Calu3 (cell line): ENCODE measurements around the gene RHBDF1. TPM values are rescaled to one million over a fixed set of nuclear protein-coding genes. Genes with fewer than 3 reads are reported as not detected.

ENCODE experiments used
- BruUV-seq: library from RNA; stranded (reverse); fragments of 400-500 nt; replicated peaks from 2 replicates; lab custom pipeline; 2021; lab: Mats Ljungman, UMichigan
- CTCF ChIA-PET: fragments of 300-600 bp; sonication (Branson Sonifier 250); formaldehyde crosslinking; loops from one replicate; lab custom pipeline; 2022; ENCODE audit warnings: antibody characterized with exemption; lab: Charles Lee
- DNase-seq: peaks from one replicate; pipeline ENCODE4 v3.0.0; 2022
- H3K27ac Mint-ChIP-seq: one replicate; pipeline ENCODE4 v1.8.0; 2022; ENCODE audit warnings: mixed read lengths; ENCODE audit not compliant: unreplicated experiment
- H3K27me3 Mint-ChIP-seq: one replicate; pipeline ENCODE4 v1.8.0; 2022; ENCODE audit warnings: mixed read lengths; ENCODE audit not compliant: unreplicated experiment
- H3K36me3 Mint-ChIP-seq: one replicate; pipeline ENCODE4 v1.8.0; 2022; ENCODE audit warnings: mild to moderate bottlenecking, moderate library complexity, mixed read lengths; ENCODE audit not compliant: insufficient read depth, unreplicated experiment
- H3K4me1 Mint-ChIP-seq: one replicate; pipeline ENCODE4 v1.8.0; 2022; ENCODE audit warnings: mild to moderate bottlenecking, low read depth, mixed read lengths; ENCODE audit not compliant: unreplicated experiment
- H3K4me3 Mint-ChIP-seq: one replicate; pipeline ENCODE4 v1.8.0; 2022; ENCODE audit warnings: mild to moderate bottlenecking, low read depth, moderate library complexity, mixed read lengths; ENCODE audit not compliant: unreplicated experiment
- H3K9me3 Mint-ChIP-seq: one replicate; pipeline ENCODE4 v1.8.0; 2022; ENCODE audit warnings: low read depth, mixed read lengths; ENCODE audit not compliant: unreplicated experiment
- intact Hi-C: fragments of 100-400 bp; cut with micrococcal nuclease; formaldehyde crosslinking; loops from one replicate; pipeline ENCODE4 v1.10.0; 2022; ENCODE audit not compliant: unreplicated experiment
- total RNA-seq: library from RNA; stranded (reverse); gene quantifications from 2 replicates; pipeline ENCODE4 v1.2.3, GENCODE V29; 2022
- TF ChIP-seq, protein P1 (sequence below): fragments of 200-600 bp; IDR thresholded peaks from one replicate; pipeline ENCODE4 v1.8.0; 2022; ENCODE audit warnings: antibody characterized with exemption; ENCODE audit not compliant: unreplicated experiment

Gene RHBDF1
- total RNA-seq, 1 experiment from 2014 or later = 60.2 TPM

GRCh38 chr16:45454-45853 lies 27.0 kb downstream of the RHBDF1 start:
- CTCF ChIA-PET = no interaction called here
- Mint-ChIP-seq H3K4me1 (peaks cover 8% of the 10 kb centered on the region), H3K27me3 (no peaks in the 10 kb centered on the region), H3K27ac (no peak overlapping the region), H3K9me3 (no peaks in the 10 kb centered on the region), H3K36me3 (peaks cover 57% of the 10 kb centered on the region), H3K4me3 (no peak overlapping the region)
- BruUV-seq = no TSS peak
- TF ChIP-seq, protein P1, sequence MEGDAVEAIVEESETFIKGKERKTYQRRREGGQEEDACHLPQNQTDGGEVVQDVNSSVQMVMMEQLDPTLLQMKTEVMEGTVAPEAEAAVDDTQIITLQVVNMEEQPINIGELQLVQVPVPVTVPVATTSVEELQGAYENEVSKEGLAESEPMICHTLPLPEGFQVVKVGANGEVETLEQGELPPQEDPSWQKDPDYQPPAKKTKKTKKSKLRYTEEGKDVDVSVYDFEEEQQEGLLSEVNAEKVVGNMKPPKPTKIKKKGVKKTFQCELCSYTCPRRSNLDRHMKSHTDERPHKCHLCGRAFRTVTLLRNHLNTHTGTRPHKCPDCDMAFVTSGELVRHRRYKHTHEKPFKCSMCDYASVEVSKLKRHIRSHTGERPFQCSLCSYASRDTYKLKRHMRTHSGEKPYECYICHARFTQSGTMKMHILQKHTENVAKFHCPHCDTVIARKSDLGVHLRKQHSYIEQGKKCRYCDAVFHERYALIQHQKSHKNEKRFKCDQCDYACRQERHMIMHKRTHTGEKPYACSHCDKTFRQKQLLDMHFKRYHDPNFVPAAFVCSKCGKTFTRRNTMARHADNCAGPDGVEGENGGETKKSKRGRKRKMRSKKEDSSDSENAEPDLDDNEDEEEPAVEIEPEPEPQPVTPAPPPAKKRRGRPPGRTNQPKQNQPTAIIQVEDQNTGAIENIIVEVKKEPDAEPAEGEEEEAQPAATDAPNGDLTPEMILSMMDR = no peak
- DNase-seq = no peak
- intact Hi-C loops = no loop called here

DNA sequence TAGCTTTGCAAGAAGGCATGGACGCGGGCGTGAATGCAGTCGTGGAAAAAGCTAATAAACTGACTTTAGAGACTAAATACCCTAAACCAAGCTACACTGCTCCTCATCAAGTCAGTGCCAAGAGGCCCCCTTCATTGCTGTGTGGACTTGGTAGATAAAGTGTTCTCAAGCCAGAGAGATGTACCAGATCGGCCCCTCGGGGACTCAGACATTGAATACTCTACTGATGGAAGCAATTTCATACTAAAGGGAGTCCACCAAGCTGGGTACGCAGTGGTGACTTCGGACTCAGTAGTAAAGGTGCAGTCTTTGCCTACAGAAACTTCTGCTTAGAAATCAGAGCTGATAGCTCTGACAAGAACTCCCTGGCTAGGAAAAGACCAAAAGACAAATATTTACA lies 27.8 kb downstream of the RHBDF1 start:
- Mint-ChIP-seq H3K36me3 (peaks cover 51% of the 10 kb centered on the region), H3K4me3 (no peak overlapping the region), H3K27me3 (no peaks in the 10 kb centered on the region), H3K27ac (no peak overlapping the region), H3K4me1 (peaks cover 11% of the 10 kb centered on the region), H3K9me3 (no peaks in the 10 kb centered on the region)
- intact Hi-C loops = no loop called here
- CTCF ChIA-PET = interaction anchor here (0.6 kb wide), 1 partner anchor 15 kb away, joined by 3 read pairs; no protein-coding TSS in a partner anchor
- no TSS peak for BruUV-seq
- TF ChIP-seq, protein P1 = no peak
- DNase-seq = no peak

DNA sequence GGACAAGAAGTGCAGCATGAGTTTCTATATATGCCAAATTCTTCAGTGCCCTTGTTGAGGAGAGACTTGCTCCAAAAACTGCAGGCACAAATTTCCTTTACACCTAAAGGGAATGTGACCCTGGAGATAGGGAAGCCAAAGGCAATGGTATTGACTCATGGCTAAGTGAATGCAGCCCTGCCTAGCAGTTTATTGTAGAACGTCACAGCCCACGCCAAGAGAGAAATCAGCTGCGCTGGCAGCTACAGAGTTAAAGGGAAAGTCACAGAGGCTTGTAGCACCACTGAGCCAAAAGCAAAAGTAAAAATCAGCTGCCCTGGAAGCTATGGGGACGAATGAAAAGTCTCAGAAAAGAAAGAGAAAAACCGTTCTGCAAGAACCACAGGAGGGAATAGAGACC lies 29.1 kb downstream of the RHBDF1 start:
- Mint-ChIP-seq H3K36me3 (peaks cover 53% of the 10 kb centered on the region), H3K4me1 (peaks cover 24% of the 10 kb centered on the region), H3K9me3 (no peaks in the 10 kb centered on the region), H3K4me3 (no peak overlapping the region), H3K27ac (no peak overlapping the region), H3K27me3 (no peaks in the 10 kb centered on the region)
- CTCF ChIA-PET = no interaction called here
- intact Hi-C loops = no loop called here
- TF ChIP-seq, protein P1 = no peak
- no TSS peak for BruUV-seq
- no peak for DNase-seq

- peaks cover 49% of the 10 kb centered on the region for H3K36me3 Mint-ChIP-seq
- no peak overlapping the region for H3K4me3 Mint-ChIP-seq
- DNase-seq = no peak
- no peak overlapping the region for H3K27ac Mint-ChIP-seq
- CTCF ChIA-PET = no interaction called here
- TF ChIP-seq, protein P1 = no peak
- BruUV-seq = no TSS peak
- no peaks in the 10 kb centered on the region for H3K27me3 Mint-ChIP-seq
- peaks cover 27% of the 10 kb centered on the region for H3K4me1 Mint-ChIP-seq
- H3K9me3 Mint-ChIP-seq = no peaks in the 10 kb centered on the region
- intact Hi-C loops = no loop called here
These were observed 29.7 kb downstream of the RHBDF1 start for GRCh38 chr16:42691-43090.
